ENCODE data around the gene MINDY4B.
"Not testable (repeated sequence)": the region's sequence is repeated elsewhere in the genome, so short reads cannot be mapped to it uniquely, and the experiment has no call there.

The MINDY4B gene

DNA sequence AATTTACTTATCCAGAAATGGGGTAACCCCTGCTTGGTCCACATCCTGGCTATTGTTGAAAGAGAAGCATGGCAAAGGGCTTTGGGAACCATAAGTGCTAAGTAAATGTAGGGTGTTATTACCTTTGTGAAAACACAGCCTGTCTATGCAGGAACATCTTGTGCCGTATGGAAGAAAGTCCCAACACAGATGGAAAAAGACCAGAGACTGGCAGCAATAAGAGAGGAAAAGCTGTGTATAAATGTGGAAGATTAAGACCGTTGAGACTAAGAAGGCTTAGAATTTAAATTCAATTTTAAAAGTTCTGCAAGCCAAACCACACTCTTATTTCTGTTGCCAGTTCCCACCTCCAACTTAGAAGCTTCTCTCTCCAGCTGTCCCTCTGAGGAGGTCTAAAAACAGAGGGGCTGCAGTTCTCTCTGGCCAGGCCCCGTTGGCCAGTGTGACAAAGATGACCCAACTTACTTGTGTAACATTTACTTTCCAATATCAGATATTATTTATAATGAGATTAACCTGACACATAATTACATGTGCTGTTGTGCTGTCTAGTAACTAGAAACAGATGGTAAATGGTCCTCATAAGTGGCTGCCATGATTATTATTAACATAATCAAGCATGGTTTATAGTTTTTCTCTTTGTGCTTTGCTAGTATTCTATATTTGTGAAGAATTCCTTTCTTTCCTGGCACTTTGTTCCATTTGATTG lies 7.0 kb downstream of the MINDY4B start:
- no peak for DNase-seq

DNA sequence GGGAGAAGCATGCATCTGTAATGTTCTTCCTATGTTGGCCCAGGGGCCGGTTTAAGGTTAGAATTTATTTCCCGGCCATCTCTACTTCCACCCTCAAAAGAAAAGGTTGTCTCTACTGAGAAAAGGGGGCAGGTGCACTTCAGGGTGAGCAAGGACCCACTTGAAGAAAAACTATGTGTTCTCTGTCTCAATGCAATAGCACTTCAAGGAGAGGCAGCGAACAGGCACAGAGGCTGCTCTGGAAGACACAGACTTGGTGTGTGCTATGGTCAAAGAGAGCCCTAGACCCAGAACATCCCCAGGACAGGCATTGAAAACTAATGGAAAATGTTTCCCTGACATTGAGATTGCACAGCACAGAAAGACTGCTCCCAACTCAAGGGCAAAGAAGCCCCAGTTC lies 7.6 kb downstream of the MINDY4B start:
- no peak for DNase-seq

- DNase-seq, result no peak
Observed at GRCh38 chr3:150890831-150891230, 14.4 kb downstream of the MINDY4B start.

DNA sequence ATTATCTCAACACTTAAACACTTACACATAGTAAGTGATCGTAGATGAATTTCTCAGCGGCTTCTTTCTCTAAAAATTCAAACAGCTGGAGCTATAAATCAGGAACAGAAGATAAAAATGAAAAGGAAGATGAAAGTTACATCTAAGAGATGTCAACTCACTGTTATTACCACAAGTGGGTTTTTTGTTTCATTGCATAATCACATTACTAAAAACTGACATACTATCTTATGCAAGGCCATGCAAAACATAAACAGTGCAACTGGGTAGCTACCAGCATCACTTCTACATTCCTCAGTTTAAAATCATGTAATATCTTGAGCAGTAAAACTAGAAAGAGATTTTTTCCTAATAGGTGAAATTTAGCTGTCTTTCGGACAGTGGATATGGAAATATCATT lies 14.9 kb downstream of the MINDY4B start:
- DNase-seq, result no peak

GRCh38 chr3:150889106-150889505 lies 16.1 kb downstream of the MINDY4B start:
- DNase-seq, result no peak

DNA sequence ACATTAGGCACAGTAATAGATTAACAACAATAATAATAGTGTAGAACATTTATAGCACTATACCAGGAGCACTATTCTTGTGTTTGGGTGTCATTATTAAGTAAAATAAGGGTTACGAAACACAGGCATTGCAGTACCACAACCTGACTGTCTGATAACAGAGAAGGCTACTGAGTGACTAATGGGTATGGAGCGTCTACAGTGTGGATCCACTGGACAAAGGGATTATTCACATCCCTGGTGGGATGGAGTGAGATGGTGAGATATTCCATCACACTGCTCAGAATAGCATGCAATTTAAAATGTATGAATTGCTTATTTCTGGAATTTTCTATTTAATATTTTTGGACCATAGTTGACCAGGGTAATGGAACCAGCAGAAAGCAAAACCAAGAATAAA lies 18.2 kb downstream of the MINDY4B start:
- DNase-seq, result no peak

DNA sequence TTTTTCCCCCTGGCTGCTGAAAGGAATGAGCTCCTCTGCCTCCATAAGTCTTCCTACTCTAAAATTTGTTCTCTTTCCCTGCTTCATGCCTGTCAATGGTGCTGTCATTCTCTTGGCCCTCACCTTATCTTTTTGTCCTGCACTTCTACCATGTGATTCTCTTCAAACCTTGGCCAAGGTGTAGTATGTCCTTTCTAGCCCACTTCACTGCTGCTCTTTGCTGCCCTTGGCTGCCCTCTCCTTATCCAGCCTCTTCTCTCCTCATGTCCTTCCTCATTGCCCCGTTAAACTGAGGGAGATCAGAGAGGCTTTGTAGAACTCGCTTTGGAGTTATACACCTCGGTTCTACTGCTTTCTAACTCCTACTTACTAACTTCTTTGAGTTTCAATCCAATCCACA lies 19.7 kb downstream of the MINDY4B start:
- no peak for DNase-seq

DNA sequence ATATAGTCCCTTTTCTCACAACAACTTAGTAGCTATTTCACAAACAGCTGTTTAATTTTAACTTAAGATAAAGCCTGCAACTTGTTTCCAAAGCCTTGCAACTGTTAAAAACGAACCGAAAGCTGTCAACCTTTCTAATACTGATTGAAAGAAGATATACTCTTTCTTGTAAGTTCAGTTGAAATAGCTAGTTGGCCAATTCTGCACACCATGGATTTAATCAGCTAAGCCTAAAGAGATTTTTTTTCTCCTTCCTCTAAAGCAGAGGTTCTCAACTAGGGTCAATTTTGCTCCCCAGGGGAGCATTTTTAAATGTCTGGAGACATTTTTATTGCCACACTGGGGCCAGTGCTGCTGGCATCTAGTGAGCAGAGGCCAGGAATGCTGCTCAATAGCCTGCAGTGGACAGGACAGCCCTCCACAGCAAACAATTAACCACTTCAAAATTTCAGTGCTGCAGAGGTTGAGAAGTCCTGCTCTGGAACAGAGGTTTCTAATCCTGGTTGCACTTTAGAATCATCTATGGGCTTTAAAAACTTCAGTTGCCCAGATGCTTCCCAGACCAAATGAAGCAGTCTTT lies 26.2 kb downstream of the MINDY4B start:
- no peak for DNase-seq

DNA sequence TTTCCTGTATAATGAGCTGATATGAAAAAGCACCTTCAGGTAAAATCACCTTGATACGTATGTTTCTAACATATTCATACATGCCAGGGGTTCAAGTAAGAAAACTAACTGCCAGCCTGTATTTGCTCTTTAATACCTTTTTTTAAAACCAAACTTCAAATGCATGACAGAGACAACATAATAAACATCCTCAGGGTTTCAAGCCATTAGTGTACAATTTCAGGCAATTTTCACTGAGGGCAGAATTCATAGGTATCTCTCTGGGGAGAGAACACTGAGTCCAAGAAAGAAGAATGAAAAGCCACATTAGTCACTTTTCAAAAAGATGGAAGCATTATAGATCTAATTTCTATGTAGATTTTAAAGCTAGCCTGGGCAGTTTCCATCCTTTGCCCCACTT lies 26.9 kb downstream of the MINDY4B start:
- no peak for DNase-seq

- DNase-seq, result no peak
Observed at GRCh38 chr3:150877303-150877702, 27.9 kb downstream of the MINDY4B start.

GRCh38 chr3:150876611-150877265 lies 28.5 kb downstream of the MINDY4B start:
- no peak for DNase-seq

DNA sequence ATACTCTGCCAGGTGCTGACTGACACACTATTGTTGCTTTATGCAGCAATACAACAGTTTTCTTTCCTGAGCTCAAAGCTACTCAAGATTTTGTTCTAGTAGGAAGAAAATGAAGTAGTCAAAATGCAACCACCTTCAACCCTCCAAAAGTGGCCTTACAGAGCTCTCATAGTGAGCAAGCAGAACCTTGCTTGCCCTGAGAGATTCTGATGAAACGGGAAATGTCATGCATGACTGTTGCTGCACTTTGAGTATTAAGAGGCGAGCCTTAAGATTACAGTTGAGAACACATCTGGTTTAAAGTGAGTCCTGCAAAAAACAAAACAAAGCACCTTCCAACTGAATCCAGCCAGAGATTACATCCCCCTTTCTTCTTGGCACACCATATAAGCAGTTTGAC lies 29.7 kb downstream of the MINDY4B start:
- DNase-seq, result no peak

- DNase-seq, result no peak
Observed at GRCh38 chr3:150874666-150875219, 30.5 kb downstream of the MINDY4B start.

DNA sequence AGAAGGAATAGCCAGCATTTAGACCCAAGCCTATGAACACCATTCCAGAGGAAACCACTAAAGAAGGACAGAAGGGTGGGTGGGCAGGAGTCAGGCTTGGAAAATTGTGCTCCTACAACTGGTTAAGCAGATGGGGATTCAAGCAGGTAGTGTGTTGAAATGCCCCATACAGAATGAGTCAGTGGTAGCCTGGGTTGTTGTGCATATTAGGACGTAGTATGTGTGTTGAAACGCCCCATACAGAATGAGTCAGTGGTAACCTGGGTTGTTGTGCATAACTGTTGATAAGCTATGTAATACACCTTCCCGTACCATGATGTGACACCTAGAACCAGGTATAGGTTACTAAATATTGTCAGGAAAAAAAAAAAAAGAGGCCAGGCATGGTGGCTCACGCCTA lies 34.0 kb downstream of the MINDY4B start:
- no peak for DNase-seq

GRCh38 chr3:150870406-150870805 lies 34.8 kb downstream of the MINDY4B start:
- DNase-seq, result no peak

- no peak for DNase-seq
Observed at GRCh38 chr3:150868282-150868681, 37.0 kb downstream of the MINDY4B start.

GRCh38 chr3:150867434-150867833 lies 37.8 kb downstream of the MINDY4B start:
- no peak for DNase-seq

- not testable (repeated sequence) for DNase-seq
Observed at GRCh38 chr3:150863921-150864320, 41.3 kb downstream of the MINDY4B start.

DNA sequence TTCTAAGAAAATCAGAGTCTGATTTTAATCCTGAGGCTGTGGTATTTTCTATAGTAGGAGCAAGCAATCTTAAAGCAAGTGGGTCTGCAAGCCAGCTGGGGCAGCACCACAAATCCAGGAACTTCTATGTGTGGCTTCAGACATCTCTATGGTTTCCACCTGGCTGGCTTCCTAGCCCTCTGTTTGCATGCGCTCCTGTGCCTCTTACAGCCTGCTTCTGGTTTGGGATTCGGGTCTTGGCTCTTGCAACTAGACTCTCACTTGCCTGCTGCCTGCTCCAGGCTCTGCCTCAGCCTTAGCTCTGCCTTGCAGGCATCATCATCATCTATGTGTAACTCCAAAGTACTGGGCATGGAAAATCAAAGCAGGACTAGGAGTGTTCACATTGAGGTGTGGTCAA lies 43.4 kb downstream of the MINDY4B start:
- no peak for DNase-seq

GRCh38 chr3:150857936-150858335 lies 47.3 kb downstream of the MINDY4B start:
- DNase-seq, result not testable (repeated sequence)

DNA sequence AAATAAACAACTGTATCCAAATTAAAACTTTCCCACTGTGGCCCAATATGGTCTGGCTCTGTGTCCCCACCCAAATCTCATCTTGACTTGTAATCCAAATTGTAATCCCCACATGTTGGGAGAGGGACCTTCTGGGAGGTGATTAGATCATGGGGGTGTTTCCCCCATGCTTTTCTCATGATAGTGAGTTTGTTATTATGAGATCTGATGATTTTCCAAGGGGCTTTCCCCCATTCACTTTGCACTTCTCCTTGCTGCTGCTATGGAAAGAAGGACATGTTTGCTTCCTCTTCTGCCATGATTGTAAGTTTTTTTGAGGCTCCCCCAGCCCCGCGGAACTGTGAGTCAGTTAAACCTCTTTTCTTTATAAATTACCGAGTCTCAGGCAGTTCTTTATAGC lies 55.0 kb downstream of the MINDY4B start:
- DNase-seq, result no peak

DNA sequence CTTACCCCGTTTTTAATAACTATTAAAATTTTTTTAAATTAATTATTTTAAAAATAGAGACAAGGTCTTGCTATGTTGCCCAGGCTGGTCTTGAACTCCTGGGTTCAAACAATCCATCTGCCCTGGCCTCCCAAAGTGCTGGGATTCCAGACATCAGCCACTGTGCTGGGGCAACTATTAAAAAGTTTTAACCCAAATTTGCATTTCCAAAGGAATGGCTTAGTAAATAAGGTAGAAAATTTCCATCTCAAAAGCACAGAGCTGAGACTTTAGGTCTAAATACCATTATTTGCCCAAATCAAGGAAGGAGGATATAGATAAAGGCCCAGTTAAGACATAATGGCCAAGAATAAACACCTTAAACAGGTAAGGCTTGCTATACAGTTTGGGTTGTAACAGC lies 56.4 kb downstream of the MINDY4B start:
- no peak for DNase-seq

- DNase-seq, result no peak
Observed at GRCh38 chr3:150847433-150847832, 57.8 kb downstream of the MINDY4B start.

DNA sequence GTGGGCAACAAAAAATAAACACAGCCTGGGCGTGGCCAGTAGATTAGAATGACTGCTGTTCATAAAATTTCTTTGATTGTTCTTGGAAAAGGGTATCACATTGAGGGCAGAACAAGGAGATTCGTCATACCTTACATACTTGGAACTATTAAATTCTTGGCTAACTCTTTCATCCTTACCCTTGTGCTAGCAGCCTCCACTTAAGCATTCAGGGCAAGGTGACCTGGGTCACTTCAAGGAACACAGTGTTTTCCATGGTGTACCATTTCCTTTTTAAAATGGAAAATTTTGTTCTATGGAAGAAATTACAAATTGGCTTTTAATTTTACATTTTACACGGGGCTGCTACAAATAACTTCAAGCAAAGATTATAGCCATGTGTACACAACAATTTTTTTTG lies 60.8 kb downstream of the MINDY4B start:
- DNase-seq, result no peak

Measured in activated CD8-positive, alpha-beta memory T cell treated with anti-CD3 and anti-CD28 coated beads, Interleukin-2, amount 50 U/mL, for 48 hours (primary cell).